ENCODE data around the gene DTX2. TPM values are rescaled to one million over a fixed set of nuclear protein-coding genes. Genes with fewer than 3 reads are reported as not detected.
"Not testable (repeated sequence)": the region's sequence is repeated elsewhere in the genome, so short reads cannot be mapped to it uniquely, and the experiment has no call there.

DTX2 gene
- 66.9 and 68.4 TPM in 2 replicates for total RNA-seq
- 10.4 TPM for total RNA-seq (2013)
- 36.4 and 41.2 TPM in 2 replicates for polyA plus RNA-seq
- 28.7 and 35.1 TPM in 2 replicates for polyA minus RNA-seq

- ATAC-seq (ENCODE audit: low read depth): peak; percentile 96
- DNase-seq; H3K4me1 ChIP-seq (ENCODE audit: control insufficient read depth in 2 of 2, insufficient read depth in 2 of 2, low read length in 2 of 2); H3K27ac ChIP-seq (ENCODE audit: low read length in 2 of 2); H3K27me3 ChIP-seq (replicated peaks in 1 of 4; ENCODE audit: control extremely low read depth in 1 of 4, control insufficient read depth in 3 of 4, insufficient read depth in 4 of 4, low read length in 3 of 4); H3K36me3 ChIP-seq (replicated peaks in 1 of 2; ENCODE audit: control extremely low read depth in 1 of 2, control insufficient read depth in 1 of 2, extremely low read depth in 1 of 2, insufficient read depth in 2 of 2, low read length in 1 of 2); H3K79me2 ChIP-seq (ENCODE audit: control insufficient read depth, insufficient read depth, low read length); POLR2A ChIA-PET; H4K20me1 ChIP-seq (ENCODE audit: control insufficient read depth, insufficient read depth, low read length, poor library complexity, severe bottlenecking); H3K9me3 ChIP-seq (ENCODE audit: control extremely low read depth in 1 of 3, control insufficient read depth in 2 of 3, insufficient read depth in 1 of 3, low read length in 2 of 3); H3K9me3 Mint-ChIP-seq (ENCODE audit: insufficient read depth); H3K4me2 ChIP-seq (replicated peaks; ENCODE audit: low read depth, low read length, poor library complexity, severe bottlenecking); intact Hi-C loops (cut with micrococcal nuclease); H3K4me1 Mint-ChIP-seq; H2AFZ ChIP-seq (ENCODE audit: insufficient read depth, low read depth, low read length, poor library complexity, severe bottlenecking); H3K27me3 Mint-ChIP-seq; CTCF ChIA-PET: not testable (repeated sequence)
- Histone ChIP-seq H3K4me3 (ENCODE audit: control extremely low read depth in 1 of 5, extremely low read depth in 1 of 5, insufficient read depth in 1 of 5, low read depth in 2 of 5, low read length in 4 of 5) (peak within 1 kb of the TSS in 3 of 5 experiments; percentile 34 to 52 (median 45)), H3K9ac (ENCODE audit: low read length) (peak within 1 kb of the TSS; percentile 49)
- no CpG with 5 or more reads among the region's 54 CpGs for WGBS (ENCODE audit: insufficient coverage)
- Mint-ChIP-seq H3K27ac (peak within 1 kb of the TSS; percentile 53), H3K4me3 (peak within 1 kb of the TSS; percentile 61)
These were observed at the start of gene DTX2 for GRCh38 chr7:76461464-76462101. TSS of gene DTX2 (plus strand) at chr7:76461709. CDS start at chr7:76480510, 18,801 bp downstream.

DNA sequence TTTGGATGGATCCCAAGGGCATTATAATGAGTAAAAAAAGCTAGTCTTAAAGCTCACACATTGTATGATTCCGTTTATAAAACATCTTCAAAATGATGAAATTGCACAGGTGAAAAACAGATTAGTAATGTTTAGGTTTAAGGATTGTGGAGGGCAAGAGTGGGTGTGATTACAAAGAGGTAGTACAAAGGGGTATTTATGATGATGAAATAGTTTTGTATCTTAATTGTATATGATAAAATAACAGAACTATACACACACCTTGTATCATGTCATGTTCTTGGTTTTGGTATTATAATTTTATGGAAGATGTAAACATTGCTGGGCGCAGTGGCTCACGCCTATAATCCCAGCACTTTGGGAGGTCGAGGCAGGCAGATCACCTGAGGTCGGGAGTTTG is 49.3 kb upstream of the DTX2 start:
- no peak for DNase-seq
- TF ChIP-seq EZH2 (IDR thresholded peaks at IDR 0.05; ENCODE audit: borderline replicate concordance, insufficient read depth, low read depth, low read length, poor library complexity, severe bottlenecking) (no peak), CTCF (IDR thresholded peaks at IDR 0.05) (no peak)
- CTCF ChIA-PET: no interaction called here
- Mint-ChIP-seq H3K27ac (no peak overlapping the region), H3K9me3 (ENCODE audit: insufficient read depth) (no peaks in the 10 kb centered on the region), H3K4me3 (no peak overlapping the region), H3K27me3 (peaks cover 6% of the 10 kb centered on the region), H3K4me1 (no peaks in the 10 kb centered on the region)
- ATAC-seq (ENCODE audit: low read depth): no peak
- no peaks in the 10 kb centered on the region for H3K9me3 ChIP-seq (ENCODE audit: control extremely low read depth in 1 of 3, control insufficient read depth in 2 of 3, insufficient read depth in 1 of 3, low read length in 2 of 3)
- intact Hi-C loops (cut with micrococcal nuclease): no loop called here
- H4K20me1 ChIP-seq (ENCODE audit: control insufficient read depth, insufficient read depth, low read length, poor library complexity, severe bottlenecking): no peaks in the 10 kb centered on the region
- H3K4me1 ChIP-seq (ENCODE audit: control insufficient read depth in 2 of 2, insufficient read depth in 2 of 2, low read length in 2 of 2): no peaks in the 10 kb centered on the region
- no peak overlapping the region for H3K9ac ChIP-seq (ENCODE audit: low read length)
- H3K27ac ChIP-seq (ENCODE audit: low read length in 2 of 2): no peak overlapping the region
- H3K36me3 ChIP-seq (replicated peaks in 1 of 2; ENCODE audit: control extremely low read depth in 1 of 2, control insufficient read depth in 1 of 2, extremely low read depth in 1 of 2, insufficient read depth in 2 of 2, low read length in 1 of 2): no peaks in the 10 kb centered on the region
- H3K79me2 ChIP-seq (ENCODE audit: control insufficient read depth, insufficient read depth, low read length): no peaks in the 10 kb centered on the region
- no CpG with 5 or more reads among the region's 5 CpGs for whole genome bisulfite sequencing (ENCODE audit: insufficient coverage)
- H3K4me3 ChIP-seq (ENCODE audit: control extremely low read depth in 1 of 5, extremely low read depth in 1 of 5, insufficient read depth in 1 of 5, low read depth in 2 of 5, low read length in 4 of 5): no peak overlapping the region
- H3K4me2 ChIP-seq (replicated peaks; ENCODE audit: low read depth, low read length, poor library complexity, severe bottlenecking): no peak overlapping the region
- POLR2A ChIA-PET: no interaction called here
- H2AFZ ChIP-seq (ENCODE audit: insufficient read depth, low read depth, low read length, poor library complexity, severe bottlenecking): no peak overlapping the region
- no peaks in the 10 kb centered on the region for H3K27me3 ChIP-seq (replicated peaks in 1 of 4; ENCODE audit: control extremely low read depth in 1 of 4, control insufficient read depth in 3 of 4, insufficient read depth in 4 of 4, low read length in 3 of 4)

- H3K27ac Mint-ChIP-seq; H3K4me3 ChIP-seq (ENCODE audit: control extremely low read depth in 1 of 5, extremely low read depth in 1 of 5, insufficient read depth in 1 of 5, low read depth in 2 of 5, low read length in 4 of 5); POLR2A ChIA-PET; DNase-seq; H3K4me3 Mint-ChIP-seq; H3K4me1 Mint-ChIP-seq; intact Hi-C loops (cut with micrococcal nuclease); H3K36me3 ChIP-seq (replicated peaks in 1 of 2; ENCODE audit: control extremely low read depth in 1 of 2, control insufficient read depth in 1 of 2, extremely low read depth in 1 of 2, insufficient read depth in 2 of 2, low read length in 1 of 2); H3K4me1 ChIP-seq (ENCODE audit: control insufficient read depth in 2 of 2, insufficient read depth in 2 of 2, low read length in 2 of 2); H3K27me3 ChIP-seq (replicated peaks in 1 of 4; ENCODE audit: control extremely low read depth in 1 of 4, control insufficient read depth in 3 of 4, insufficient read depth in 4 of 4, low read length in 3 of 4); ATAC-seq (ENCODE audit: low read depth); H3K27me3 Mint-ChIP-seq; H2AFZ ChIP-seq (ENCODE audit: insufficient read depth, low read depth, low read length, poor library complexity, severe bottlenecking); H4K20me1 ChIP-seq (ENCODE audit: control insufficient read depth, insufficient read depth, low read length, poor library complexity, severe bottlenecking); H3K79me2 ChIP-seq (ENCODE audit: control insufficient read depth, insufficient read depth, low read length); H3K9me3 ChIP-seq (ENCODE audit: control extremely low read depth in 1 of 3, control insufficient read depth in 2 of 3, insufficient read depth in 1 of 3, low read length in 2 of 3); H3K9me3 Mint-ChIP-seq (ENCODE audit: insufficient read depth); CTCF ChIA-PET; H3K27ac ChIP-seq (ENCODE audit: low read length in 2 of 2); H3K4me2 ChIP-seq (replicated peaks; ENCODE audit: low read depth, low read length, poor library complexity, severe bottlenecking); H3K9ac ChIP-seq (ENCODE audit: low read length): not testable (repeated sequence)
- 97% methylated on average over 7 of the region's 10 CpGs for WGBS (ENCODE audit: insufficient coverage)
These were observed 43.7 kb upstream of the DTX2 start for GRCh38 chr7:76417654-76418310.

All from B cell (primary cell).